ENCODE measurements around the gene RELN. TPM values are rescaled to one million over a fixed set of nuclear protein-coding genes. Genes with fewer than 3 reads are reported as not detected.

Gene RELN
- total and polyA plus RNA-seq, 5 donors from 2014 or later = not detected

- H3K9me3 Mint-ChIP-seq = peaks cover 0 to 4% (median 0%) of the 10 kb centered on the region in 7 donors
- H3K4me1 ChIP-seq (ENCODE audit: control insufficient read depth, insufficient read depth, low read length, poor library complexity, severe bottlenecking) = no peaks in the 10 kb centered on the region
- no peaks in the 10 kb centered on the region for H3K36me3 ChIP-seq (ENCODE audit: control insufficient read depth, insufficient read depth, low read length)
- H3K27me3 ChIP-seq (ENCODE audit: control insufficient read depth, insufficient read depth, low read length) = no peaks in the 10 kb centered on the region
- H3K4me3 ChIP-seq (ENCODE audit: low read depth, low read length) = no peak overlapping the region
- no peak for ATAC-seq (ENCODE audit: low read depth in 2 of 2)
- H3K4me3 Mint-ChIP-seq = no peak overlapping the region
- no peaks in the 10 kb centered on the region for H3K36me3 Mint-ChIP-seq
- H3K27ac Mint-ChIP-seq = no peak overlapping the region
- H3K27me3 Mint-ChIP-seq = peaks cover 4% of the 10 kb centered on the region
- no peak for DNase-seq
- no peaks in the 10 kb centered on the region for H3K9me3 ChIP-seq (ENCODE audit: control insufficient read depth in 2 of 2, low read length in 2 of 2)
- no peaks in the 10 kb centered on the region for H3K4me1 Mint-ChIP-seq
- no peak overlapping the region for H3K27ac ChIP-seq (ENCODE audit: insufficient read depth, low read length, poor library complexity, severe bottlenecking)
Observed at GRCh38 chr7:103766660-103767059, 222.8 kb downstream of the RELN start.

- DNase-seq (no peak), ATAC-seq (ENCODE audit: low read depth in 2 of 2) (no peak)
- Histone ChIP-seq H3K4me3 (ENCODE audit: low read depth, low read length) (no peak overlapping the region), H3K27me3 (ENCODE audit: control insufficient read depth, insufficient read depth, low read length) (no peaks in the 10 kb centered on the region), H3K36me3 (ENCODE audit: control insufficient read depth, insufficient read depth, low read length) (no peaks in the 10 kb centered on the region), H3K27ac (ENCODE audit: insufficient read depth, low read length, poor library complexity, severe bottlenecking) (no peak overlapping the region), H3K4me1 (ENCODE audit: control insufficient read depth, insufficient read depth, low read length, poor library complexity, severe bottlenecking) (no peaks in the 10 kb centered on the region), H3K9me3 (ENCODE audit: control insufficient read depth in 2 of 2, low read length in 2 of 2) (no peaks in the 10 kb centered on the region)
- Mint-ChIP-seq H3K27ac (no peak overlapping the region), H3K4me1 (no peaks in the 10 kb centered on the region), H3K36me3 (no peaks in the 10 kb centered on the region), H3K4me3 (no peak overlapping the region), H3K27me3 (peaks cover 4% of the 10 kb centered on the region), H3K9me3 (peaks cover 0 to 4% (median 0%) of the 10 kb centered on the region in 7 donors)
Observed at GRCh38 chr7:103765901-103766300, 223.6 kb downstream of the RELN start.

DNA sequence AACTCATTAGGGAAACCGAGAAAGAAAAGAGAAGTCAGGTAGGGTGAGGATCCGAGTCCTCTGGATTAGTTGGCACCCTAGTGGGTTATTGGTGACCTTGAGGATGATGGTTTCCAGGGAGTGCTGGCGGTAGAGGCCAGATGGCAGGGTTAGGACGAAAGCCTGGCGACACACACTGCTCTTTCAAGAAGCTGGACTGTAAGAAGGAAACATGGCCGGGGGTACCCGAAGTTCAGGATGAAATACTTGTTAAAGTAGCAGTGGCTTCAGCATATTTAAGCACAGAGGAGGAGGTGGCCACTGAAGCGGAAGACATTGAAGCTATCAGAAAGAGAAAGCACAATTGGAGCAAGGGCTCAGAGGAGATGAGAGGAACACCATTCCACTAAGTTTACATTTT lies 224.6 kb downstream of the RELN start:
- Histone ChIP-seq H3K4me1 (ENCODE audit: control insufficient read depth, insufficient read depth, low read length, poor library complexity, severe bottlenecking) (no peaks in the 10 kb centered on the region), H3K36me3 (ENCODE audit: control insufficient read depth, insufficient read depth, low read length) (no peaks in the 10 kb centered on the region), H3K4me3 (ENCODE audit: low read depth, low read length) (no peak overlapping the region), H3K9me3 (ENCODE audit: control insufficient read depth in 2 of 2, low read length in 2 of 2) (no peaks in the 10 kb centered on the region), H3K27ac (ENCODE audit: insufficient read depth, low read length, poor library complexity, severe bottlenecking) (no peak overlapping the region), H3K27me3 (ENCODE audit: control insufficient read depth, insufficient read depth, low read length) (no peaks in the 10 kb centered on the region)
- no peaks in the 10 kb centered on the region for H3K36me3 Mint-ChIP-seq
- no peak overlapping the region for H3K27ac Mint-ChIP-seq
- no peaks in the 10 kb centered on the region for H3K4me1 Mint-ChIP-seq
- H3K9me3 Mint-ChIP-seq = peaks cover 0 to 2% (median 0%) of the 10 kb centered on the region in 7 donors
- ATAC-seq (ENCODE audit: low read depth in 2 of 2) (no peak), DNase-seq (no peak)
- H3K4me3 Mint-ChIP-seq = no peak overlapping the region
- H3K27me3 Mint-ChIP-seq = peaks cover 4% of the 10 kb centered on the region

- Histone ChIP-seq H3K27ac (ENCODE audit: insufficient read depth, low read length, poor library complexity, severe bottlenecking) (no peak overlapping the region), H3K9me3 (ENCODE audit: control insufficient read depth in 2 of 2, low read length in 2 of 2) (no peaks in the 10 kb centered on the region), H3K27me3 (ENCODE audit: control insufficient read depth, insufficient read depth, low read length) (no peaks in the 10 kb centered on the region), H3K4me1 (ENCODE audit: control insufficient read depth, insufficient read depth, low read length, poor library complexity, severe bottlenecking) (no peaks in the 10 kb centered on the region), H3K4me3 (ENCODE audit: low read depth, low read length) (no peak overlapping the region), H3K36me3 (ENCODE audit: control insufficient read depth, insufficient read depth, low read length) (no peaks in the 10 kb centered on the region)
- peaks cover 0 to 2% (median 0%) of the 10 kb centered on the region in 7 donors for H3K9me3 Mint-ChIP-seq
- H3K4me1 Mint-ChIP-seq = no peaks in the 10 kb centered on the region
- no peak overlapping the region for H3K27ac Mint-ChIP-seq
- no peaks in the 10 kb centered on the region for H3K36me3 Mint-ChIP-seq
- DNase-seq (no peak), ATAC-seq (ENCODE audit: low read depth in 2 of 2) (no peak)
- no peak overlapping the region for H3K4me3 Mint-ChIP-seq
- H3K27me3 Mint-ChIP-seq = peaks cover 9% of the 10 kb centered on the region
Observed at GRCh38 chr7:103762877-103763276, 226.6 kb downstream of the RELN start.

DNA sequence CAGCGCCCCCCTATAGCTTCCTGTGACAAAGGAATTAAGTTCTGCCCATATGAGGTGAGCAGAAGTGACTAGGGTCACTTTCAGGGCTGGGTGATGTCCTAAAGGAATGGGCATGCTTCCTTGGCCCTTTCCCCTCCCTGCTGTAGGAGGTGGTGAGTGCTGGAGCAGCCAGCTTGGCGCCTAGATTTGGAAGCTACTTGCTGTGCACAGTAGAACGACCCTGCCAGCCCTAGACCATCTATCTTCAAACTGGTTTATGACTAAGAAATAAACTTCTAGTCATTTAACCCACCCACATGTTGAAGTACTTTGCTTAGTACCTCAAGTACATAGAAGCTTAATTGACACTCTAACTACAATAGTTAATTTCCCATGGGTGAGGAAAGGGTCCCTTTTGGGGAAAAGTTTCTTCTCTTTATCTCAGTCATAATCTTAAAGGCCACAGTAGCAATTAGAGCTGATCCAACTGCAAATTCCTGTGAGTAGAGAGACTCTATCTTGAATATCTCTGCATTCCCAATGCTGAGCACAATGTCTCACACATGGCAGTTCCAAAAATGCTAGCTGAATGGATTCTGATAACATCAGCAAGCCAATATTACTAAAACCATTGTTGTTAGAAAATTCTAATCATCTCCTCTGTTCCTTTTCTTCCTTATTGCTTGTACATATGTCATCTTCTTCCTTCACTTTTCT lies 227.2 kb downstream of the RELN start:
- no peaks in the 10 kb centered on the region for H3K4me1 Mint-ChIP-seq

DNA sequence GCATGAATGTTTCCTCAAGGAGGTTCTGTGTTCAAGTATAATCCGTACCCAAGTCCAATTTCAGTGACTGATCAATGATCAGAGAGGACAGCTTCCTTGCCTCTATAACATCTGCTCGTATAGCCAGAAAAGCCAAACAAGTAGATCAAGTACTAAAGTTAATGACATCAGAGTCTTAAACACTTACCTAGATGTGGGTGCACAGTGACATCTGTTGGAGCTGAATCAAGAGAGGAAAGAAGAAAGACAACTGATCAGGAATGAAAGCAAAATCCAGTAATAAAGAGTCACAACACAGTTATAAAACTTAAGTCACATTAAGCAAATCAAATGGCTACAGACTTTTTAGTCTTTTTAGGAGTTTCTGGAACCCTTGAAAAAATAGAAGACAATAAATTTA lies 236.5 kb downstream of the RELN start:
- peaks cover 4% of the 10 kb centered on the region for H3K27me3 Mint-ChIP-seq
- H3K36me3 Mint-ChIP-seq = no peaks in the 10 kb centered on the region
- no peaks in the 10 kb centered on the region for H3K4me1 ChIP-seq (ENCODE audit: control insufficient read depth, insufficient read depth, low read length, poor library complexity, severe bottlenecking)
- no peak overlapping the region for H3K4me3 Mint-ChIP-seq
- H3K27ac ChIP-seq (ENCODE audit: insufficient read depth, low read length, poor library complexity, severe bottlenecking) = no peak overlapping the region
- no peak overlapping the region for H3K27ac Mint-ChIP-seq
- ATAC-seq (ENCODE audit: low read depth in 2 of 2) (no peak), DNase-seq (no peak)
- H3K9me3 ChIP-seq (ENCODE audit: control insufficient read depth in 2 of 2, low read length in 2 of 2) = no peaks in the 10 kb centered on the region
- peaks cover 0 to 3% (median 0%) of the 10 kb centered on the region in 7 donors for H3K9me3 Mint-ChIP-seq
- H3K36me3 ChIP-seq (ENCODE audit: control insufficient read depth, insufficient read depth, low read length) = no peaks in the 10 kb centered on the region
- H3K4me3 ChIP-seq (ENCODE audit: low read depth, low read length) = no peak overlapping the region
- no peaks in the 10 kb centered on the region for H3K4me1 Mint-ChIP-seq
- H3K27me3 ChIP-seq (ENCODE audit: control insufficient read depth, insufficient read depth, low read length) = no peaks in the 10 kb centered on the region

More for the DNA sequence above, 227.2 kb downstream of the RELN start:
- Histone ChIP-seq H3K27ac (ENCODE audit: insufficient read depth, low read length, poor library complexity, severe bottlenecking) (no peak overlapping the region), H3K4me3 (ENCODE audit: low read depth, low read length) (no peak overlapping the region), H3K9me3 (ENCODE audit: control insufficient read depth in 2 of 2, low read length in 2 of 2) (no peaks in the 10 kb centered on the region), H3K4me1 (ENCODE audit: control insufficient read depth, insufficient read depth, low read length, poor library complexity, severe bottlenecking) (no peaks in the 10 kb centered on the region), H3K27me3 (ENCODE audit: control insufficient read depth, insufficient read depth, low read length) (no peaks in the 10 kb centered on the region), H3K36me3 (ENCODE audit: control insufficient read depth, insufficient read depth, low read length) (no peaks in the 10 kb centered on the region)
- Mint-ChIP-seq H3K36me3 (no peaks in the 10 kb centered on the region), H3K27me3 (peaks cover 11% of the 10 kb centered on the region), H3K9me3 (peaks cover 0 to 2% (median 0%) of the 10 kb centered on the region in 7 donors), H3K4me3 (no peak overlapping the region), H3K27ac (no peak overlapping the region)
- ATAC-seq (ENCODE audit: low read depth in 2 of 2) = no peak
- no peak for DNase-seq

- Mint-ChIP-seq H3K27ac (no peak overlapping the region), H3K27me3 (no peaks in the 10 kb centered on the region), H3K36me3 (no peaks in the 10 kb centered on the region), H3K4me1 (no peaks in the 10 kb centered on the region), H3K4me3 (no peak overlapping the region), H3K9me3 (peaks cover 0 to 3% (median 0%) of the 10 kb centered on the region in 7 donors)
- no peak overlapping the region for H3K27ac ChIP-seq (ENCODE audit: insufficient read depth, low read length, poor library complexity, severe bottlenecking)
- H3K4me3 ChIP-seq (ENCODE audit: low read depth, low read length) = no peak overlapping the region
- no peaks in the 10 kb centered on the region for H3K27me3 ChIP-seq (ENCODE audit: control insufficient read depth, insufficient read depth, low read length)
- H3K36me3 ChIP-seq (ENCODE audit: control insufficient read depth, insufficient read depth, low read length) = no peaks in the 10 kb centered on the region
- no peak for ATAC-seq (ENCODE audit: low read depth in 2 of 2)
- DNase-seq = no peak
- no peaks in the 10 kb centered on the region for H3K4me1 ChIP-seq (ENCODE audit: control insufficient read depth, insufficient read depth, low read length, poor library complexity, severe bottlenecking)
- no peaks in the 10 kb centered on the region for H3K9me3 ChIP-seq (ENCODE audit: control insufficient read depth in 2 of 2, low read length in 2 of 2)
Observed at GRCh38 chr7:103751311-103751880, 238.1 kb downstream of the RELN start.

DNA sequence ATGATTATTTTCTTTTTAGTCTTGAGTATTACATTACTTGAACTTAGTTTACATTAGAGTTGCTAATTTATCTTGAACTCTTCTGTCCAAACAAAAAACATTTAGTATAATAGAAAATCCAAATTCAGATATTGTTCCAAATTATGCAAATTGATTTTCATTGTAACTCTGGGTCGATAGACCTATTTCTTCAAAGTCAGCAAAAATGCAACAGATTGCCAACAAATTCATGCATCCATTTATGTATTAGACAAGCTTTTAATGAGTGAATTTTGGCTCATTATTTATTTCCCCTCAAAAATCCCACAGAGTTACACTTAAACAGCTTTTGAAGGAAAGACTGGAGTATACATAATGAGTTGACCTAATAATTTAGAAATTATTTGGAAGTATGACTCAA lies 240.8 kb downstream of the RELN start:
- Histone ChIP-seq H3K9me3 (ENCODE audit: control insufficient read depth in 2 of 2, low read length in 2 of 2) (no peaks in the 10 kb centered on the region), H3K27me3 (ENCODE audit: control insufficient read depth, insufficient read depth, low read length) (no peaks in the 10 kb centered on the region), H3K36me3 (ENCODE audit: control insufficient read depth, insufficient read depth, low read length) (no peaks in the 10 kb centered on the region), H3K4me3 (ENCODE audit: low read depth, low read length) (no peak overlapping the region), H3K27ac (ENCODE audit: insufficient read depth, low read length, poor library complexity, severe bottlenecking) (no peak overlapping the region), H3K4me1 (ENCODE audit: control insufficient read depth, insufficient read depth, low read length, poor library complexity, severe bottlenecking) (no peaks in the 10 kb centered on the region)
- no peak overlapping the region for H3K4me3 Mint-ChIP-seq
- H3K4me1 Mint-ChIP-seq = no peaks in the 10 kb centered on the region
- H3K36me3 Mint-ChIP-seq = no peaks in the 10 kb centered on the region
- H3K27me3 Mint-ChIP-seq = no peaks in the 10 kb centered on the region
- H3K27ac Mint-ChIP-seq = no peak overlapping the region
- DNase-seq = no peak
- peaks cover 0 to 3% (median 1%) of the 10 kb centered on the region in 7 donors for H3K9me3 Mint-ChIP-seq
- ATAC-seq (ENCODE audit: low read depth in 2 of 2) = no peak

All from CD4-positive, CD25-positive, alpha-beta regulatory T cell (primary cell).